ENCODE data around the gene PSRC1.
"Not testable (repeated sequence)": the region's sequence is repeated elsewhere in the genome, so short reads cannot be mapped to it uniquely, and the experiment has no call there.

Gene PSRC1

DNA sequence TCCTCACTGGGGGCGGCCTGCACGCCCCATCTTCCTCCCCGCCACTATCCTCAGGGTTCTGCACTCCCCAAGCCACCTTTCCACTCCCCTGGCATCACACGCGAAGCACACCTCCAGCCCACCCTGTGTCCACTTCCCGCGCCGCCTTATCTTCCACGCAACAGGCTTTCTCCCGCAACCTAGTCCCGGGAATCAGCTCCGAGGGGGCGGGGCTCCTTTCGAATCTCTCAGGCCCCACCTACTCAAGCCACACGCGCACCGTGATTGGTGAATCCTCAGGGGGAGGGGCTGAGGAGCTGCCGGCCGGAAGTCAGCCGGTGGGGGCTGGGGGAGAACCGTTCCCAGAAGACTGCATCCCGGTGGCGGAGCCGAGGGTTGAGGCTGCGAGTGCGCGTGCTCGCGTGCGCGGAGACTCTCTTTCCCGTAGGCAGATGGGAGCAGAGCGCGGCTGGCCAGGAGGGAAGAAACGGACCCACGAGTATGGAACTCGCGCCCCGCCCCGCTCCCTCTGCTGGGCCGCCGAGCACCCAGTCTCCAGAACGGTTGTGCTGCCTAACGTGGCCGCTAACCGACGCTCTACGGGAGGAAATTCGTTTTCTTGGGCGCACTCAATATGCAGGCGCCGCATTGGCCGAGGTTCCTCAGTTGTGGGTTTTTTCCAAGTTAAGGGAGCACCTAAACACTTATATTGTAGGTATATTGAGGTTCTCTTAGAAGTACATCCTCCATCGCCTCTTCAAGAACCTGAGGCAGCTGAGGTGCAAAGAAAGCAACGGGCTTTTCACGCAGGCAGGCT, at the start of gene PSRC1:
Gene PSRC1 (minus strand): TSS at position 194 of the 796 bp plus-strand sequence.
- DNase-seq, result peak; percentile 99

DNA sequence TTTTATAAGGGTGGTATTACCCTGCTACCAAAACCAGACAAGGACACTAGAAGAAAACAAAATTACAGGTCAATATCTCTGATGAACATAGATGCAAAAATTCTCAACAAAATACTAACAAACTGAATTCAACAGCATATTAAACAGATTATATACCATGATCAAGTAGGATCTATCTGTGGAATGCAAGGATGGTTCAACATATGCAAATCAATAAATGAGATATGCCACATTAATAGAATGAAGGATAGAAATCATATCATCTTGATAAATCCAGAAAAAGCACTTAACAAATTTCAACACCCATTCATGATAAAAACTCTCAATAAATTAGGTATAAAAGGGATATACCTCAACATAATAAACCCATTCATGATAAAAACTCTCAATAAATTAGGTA, 48.2 kb upstream of the PSRC1 start:
- peak; percentile 16 for DNase-seq

DNA sequence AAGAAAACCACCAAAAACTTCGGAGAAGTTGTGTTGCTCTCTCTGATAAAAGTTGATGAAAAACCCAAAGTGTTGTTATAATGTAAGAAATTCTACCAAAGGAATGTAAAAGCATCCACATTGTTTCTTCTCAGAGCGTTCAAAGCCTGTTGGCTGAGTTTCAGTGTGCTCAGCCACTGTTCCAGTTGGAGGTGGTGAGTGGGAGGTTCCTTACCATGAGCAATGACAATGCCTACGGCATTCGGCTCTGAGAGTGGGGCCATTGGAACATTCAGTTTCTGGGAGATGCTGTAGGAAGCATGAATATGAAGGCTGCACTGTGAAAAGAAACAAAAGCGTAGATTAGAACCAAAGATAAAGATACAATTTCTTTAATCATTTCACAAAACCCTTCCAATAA, 44.3 kb upstream of the PSRC1 start:
- no peak for DNase-seq

DNA sequence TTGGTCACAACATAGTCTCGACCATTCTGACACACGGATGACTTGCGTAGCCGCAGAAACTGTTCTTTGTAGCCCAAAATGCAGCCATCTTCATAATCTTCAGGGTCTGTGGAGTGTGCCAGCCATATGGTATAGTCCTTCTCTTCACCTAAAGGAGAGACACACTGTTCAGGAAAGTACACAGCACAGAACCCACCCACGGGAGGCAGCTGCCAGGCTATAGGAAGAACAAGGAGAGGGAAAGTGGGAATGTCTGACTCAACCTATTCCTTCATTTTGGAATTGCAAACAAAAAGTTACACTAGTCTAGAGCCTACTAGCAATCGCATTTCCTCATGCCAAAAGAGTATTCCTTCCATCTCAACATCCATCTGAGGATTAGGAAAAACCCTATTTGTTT, 40.0 kb upstream of the PSRC1 start:
- no peak for DNase-seq

DNA sequence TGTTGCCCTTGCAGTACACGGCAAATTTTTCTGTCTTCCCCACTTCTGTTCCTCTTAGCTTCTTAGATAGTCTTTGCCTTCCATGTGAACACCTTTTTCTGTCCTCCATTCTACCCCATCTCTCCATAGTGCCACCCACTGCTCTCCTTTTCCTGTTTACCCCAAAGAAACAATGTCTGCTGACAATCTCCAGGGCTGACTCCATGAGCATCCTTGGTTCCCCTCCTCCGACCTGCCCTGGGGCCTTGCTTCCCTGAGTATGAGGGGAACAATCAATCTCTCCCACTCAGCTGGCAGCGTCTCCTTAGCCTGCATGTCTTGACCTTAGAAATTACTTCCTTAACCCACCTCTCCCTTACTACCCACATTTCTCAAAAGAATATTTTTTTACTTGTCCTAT, 36.2 kb upstream of the PSRC1 start:
- DNase-seq, result no peak

DNA sequence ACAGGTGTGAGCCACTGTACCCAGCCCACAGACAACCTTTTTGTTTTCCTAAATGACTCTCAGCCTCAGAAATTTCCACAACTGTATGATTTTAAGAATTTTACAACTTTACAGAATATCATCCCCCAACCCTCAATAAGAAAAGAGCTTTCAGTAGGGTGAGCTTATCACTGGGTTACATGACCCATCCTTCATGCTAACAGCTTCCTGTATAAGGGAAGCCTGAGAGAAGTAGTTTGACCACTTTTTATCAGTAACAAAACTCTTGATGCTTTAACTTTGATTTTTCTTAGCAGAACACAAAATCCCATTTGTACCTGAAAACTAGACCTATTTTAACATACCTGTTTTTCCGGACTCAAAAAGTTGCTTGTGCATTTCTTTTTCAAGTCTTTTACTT, 33.6 kb upstream of the PSRC1 start:
- no peak for DNase-seq

DNA sequence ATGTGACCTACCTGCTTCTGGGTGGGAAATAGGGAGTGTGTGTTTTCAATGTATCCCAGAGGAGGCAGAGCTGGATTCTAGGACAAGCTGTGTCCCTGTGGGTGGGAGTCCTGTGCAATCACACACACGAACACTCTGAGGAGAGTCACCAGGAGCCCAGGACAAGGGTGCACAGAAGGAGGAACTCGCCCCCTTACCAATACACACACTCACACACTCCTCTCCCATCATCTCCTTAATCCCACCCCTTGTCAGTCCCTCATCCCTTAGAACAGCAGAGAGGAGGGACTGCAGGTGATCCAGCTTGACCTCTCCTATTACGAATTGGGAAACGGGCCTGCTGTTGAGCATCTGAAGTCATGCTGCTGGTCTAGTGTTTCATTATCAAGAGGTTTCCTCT, 32.3 kb upstream of the PSRC1 start:
- no peak for DNase-seq

DNA sequence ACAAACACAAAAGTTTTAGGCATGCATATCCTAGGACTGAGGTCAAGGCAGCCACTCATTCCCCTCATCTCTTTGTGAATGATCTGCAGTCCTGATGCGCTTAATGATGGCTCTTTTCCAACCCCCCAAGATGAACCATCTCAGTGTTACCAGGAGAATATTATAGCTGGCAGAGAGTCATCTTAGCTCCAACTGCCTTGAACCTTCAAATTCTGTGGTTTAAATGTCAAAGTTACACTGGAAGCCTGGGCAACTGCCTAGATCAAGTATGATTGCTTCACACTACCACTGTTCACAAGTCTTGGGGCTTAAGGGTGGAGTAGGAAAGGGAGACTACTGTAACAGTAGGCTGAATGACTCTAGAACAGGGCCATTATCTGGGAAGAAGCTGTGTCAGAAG, 31.9 kb upstream of the PSRC1 start:
- DNase-seq, result no peak

DNA sequence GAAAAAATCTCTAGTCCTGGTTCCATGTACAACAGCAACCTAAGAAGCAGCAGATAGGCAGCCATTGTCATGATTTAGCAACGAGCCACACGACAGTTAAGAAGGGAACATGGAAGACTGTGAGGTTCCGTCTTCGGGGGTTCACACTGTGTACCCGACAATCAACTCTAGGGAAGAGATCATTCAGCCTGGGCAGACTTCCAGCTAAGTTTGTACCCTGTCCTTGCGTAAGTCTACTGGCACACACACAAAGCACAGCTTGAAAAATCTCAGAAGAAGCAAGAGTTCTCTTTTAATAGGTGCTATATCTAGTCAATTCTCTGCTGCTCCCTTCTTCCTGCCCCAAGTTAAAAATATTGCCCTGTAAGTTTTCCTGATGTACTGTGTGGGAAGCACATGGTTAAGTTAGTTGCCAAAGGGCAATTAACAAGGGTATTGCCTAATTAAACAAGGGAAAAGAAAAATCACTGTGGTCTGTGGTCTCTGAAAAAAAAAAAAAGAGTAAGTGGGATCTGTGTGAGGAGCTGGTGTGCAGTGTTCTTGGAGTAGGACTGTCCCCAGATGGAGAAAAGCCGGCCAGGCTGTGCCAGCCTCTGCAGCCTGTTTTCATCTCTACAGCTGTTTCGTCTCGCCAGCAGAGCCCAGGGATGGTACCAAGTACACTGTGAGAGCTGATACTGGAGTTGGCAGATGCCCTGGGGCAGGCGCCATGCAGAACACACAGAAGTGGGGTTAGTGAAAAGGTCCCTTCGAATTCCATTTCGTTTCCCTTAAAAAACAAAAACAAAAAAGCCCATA, 30.2 kb upstream of the PSRC1 start:
- DNase-seq, result no peak

DNA sequence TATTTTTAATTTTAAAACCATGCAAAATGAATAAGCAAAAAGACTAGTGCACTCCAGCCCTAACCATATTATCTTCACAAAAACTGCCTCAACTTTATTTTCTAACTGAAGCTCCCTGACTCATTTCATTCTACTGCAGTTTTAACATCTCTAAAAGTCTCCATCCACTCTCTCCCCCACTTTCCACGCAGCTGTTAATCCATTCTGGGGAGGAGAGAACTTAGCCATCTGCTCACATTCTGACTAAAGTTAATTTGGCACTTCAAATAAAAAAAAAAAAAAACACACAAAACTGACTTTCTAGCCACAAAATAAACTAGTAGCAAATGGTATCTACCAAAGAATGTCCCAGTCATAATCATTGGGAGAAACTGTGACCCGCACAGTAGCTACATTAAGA, 29.3 kb upstream of the PSRC1 start:
- DNase-seq, result no peak

DNA sequence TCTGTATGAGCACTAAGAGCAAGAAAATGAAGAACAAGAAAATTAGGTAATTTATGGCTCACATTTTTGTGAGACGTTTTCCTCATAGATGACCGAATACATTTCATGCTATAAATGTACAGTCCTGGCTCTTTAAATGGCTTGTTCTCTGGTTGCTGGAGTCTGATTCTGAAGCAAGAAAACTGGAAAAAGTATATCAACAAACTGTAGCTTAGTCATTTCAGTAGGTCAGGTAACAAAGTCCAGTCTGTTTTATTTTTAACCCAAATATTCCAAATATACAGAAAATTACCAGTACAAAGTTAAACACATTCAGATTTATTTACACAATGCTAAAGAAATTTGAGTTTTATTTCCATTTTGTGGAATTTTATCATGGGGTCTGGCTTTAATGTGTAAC, 26.4 kb upstream of the PSRC1 start:
- no peak for DNase-seq

DNA sequence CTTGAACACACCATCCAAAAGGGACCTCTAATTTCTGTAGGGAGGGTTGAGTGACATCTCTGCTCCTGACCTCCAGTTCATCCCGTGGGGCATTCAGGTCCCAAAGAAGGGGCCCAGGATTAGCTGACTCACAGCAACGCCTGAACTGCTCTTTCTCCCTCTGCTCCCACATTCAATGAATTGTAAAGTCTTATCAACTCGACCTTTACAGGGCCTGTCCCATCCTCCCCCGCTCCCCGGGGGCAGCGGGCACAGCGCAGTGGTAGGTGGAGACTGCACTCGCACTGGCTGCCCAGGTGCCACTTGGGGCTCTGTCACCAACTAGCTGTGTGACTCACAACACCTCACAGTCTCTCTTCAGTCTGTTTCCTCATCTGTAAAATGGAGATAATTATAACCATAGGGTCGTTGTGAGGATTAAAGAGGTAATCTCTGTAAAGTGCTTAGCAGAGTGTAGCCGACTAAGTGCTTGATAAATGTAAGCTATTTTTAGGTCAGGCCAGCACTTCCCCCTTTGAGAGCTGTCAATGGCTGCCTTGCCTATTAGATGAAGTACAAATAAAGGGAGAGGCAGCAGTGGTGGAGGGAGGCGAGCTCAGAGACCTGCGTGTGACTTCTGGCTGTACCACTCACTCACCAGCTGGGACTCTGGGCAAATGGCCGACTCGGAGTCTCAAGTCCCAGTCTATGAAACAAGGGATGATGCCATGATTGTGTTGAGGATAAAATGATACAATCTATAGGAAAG, 24.5 kb upstream of the PSRC1 start:
- peak; percentile 27 for DNase-seq

DNA sequence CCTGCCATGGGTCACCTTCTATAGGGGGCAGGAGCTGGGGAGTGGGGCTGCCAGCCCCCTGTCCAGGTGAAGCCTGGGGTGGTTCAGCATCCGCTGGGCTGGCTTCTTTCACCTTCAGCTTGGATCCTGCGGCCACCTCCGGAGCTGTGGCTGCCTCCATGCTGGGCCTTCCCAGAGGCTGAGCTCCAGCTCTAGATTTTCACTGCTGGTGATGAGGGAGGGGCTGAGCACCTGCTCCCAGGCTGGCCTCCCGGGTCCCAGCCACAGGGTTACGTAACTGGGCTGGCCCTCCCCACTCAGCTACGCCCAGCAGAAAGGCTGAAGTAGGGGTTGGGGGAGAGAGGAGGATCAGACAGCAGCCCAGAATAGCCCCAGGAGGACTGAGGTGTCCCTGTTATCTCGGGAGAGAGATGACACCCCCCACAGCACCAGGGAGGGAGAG, 23.9 kb upstream of the PSRC1 start, which contains the start of gene MYBPHL:
Gene MYBPHL (minus strand): TSS at position 180 of the 442 bp plus-strand sequence. CDS start 20 bp downstream, at position 160.
- no peak for DNase-seq

DNA sequence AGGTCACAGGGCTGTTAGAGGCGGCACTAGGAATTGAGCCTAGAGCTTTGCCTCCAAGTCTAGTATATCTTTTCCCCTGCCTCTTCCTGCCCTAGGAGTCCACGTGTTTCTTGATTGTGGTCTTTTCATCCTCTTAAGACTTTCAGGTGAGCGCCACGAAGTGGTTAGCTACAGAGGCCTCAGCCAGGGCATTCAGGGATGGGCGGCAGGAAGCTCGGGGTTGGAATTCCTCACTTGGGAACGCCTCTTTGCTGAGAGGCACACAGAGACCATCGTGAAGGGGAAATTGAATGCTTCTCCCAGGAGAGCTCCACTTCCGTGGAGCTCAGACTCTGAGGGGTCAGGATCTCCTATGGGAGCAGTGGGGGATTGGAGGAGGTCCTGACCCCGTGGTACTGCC, 23.0 kb upstream of the PSRC1 start:
- not testable (repeated sequence) for DNase-seq

DNA sequence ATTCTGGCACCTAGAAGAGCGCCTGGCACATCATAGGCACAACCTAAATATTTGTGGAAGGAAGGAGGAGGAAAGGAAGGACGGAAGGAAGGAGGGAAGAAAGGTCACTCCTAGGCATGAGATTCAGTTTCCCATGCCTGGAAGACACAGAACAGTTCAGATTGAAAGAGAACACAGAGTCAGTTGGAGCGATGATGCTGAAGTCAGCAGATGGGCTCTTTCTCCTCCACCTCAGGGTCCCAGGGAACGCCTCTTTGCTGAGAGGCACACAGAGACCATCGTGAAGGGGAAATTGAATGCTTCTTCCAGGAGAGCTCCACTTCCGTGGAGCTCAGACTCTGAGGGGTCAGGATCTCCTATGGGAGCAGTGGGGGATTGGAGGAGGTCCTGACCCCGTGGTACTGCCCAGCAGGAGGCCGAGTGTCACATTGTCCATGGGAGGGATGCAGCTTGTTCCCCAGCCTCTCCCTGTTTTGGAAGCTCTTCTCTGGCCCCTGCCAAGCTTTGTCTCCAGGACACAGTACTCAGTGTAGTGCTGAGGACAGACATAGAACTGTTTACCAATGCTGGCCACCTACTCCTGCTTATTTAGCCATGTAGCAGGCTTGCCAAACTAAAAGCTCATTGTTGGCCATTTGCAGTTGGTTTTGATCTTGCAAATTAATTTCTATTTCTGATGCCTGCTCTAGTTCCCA, 21.4 kb upstream of the PSRC1 start:
- peak; percentile 17 for DNase-seq

DNA sequence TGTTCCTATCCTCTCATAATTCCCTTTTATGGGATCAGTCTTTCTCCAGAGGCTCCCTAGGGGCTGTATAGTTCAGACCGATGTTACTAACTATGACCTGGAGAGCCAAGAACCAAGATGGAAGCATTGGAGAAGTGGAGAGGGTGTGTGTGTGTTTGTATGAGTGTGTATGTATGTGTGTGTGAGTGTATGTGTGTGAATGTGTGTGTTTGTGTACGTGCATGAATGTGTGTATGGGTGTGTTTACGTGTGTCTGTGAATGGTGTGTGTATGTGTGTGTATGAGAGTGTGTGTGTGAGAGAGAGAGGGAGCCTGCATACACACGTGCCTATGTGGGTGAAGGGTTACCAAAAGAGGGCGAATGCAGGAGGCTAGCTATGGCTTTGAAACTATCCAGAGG, 18.9 kb upstream of the PSRC1 start:
- no peak for DNase-seq

DNA sequence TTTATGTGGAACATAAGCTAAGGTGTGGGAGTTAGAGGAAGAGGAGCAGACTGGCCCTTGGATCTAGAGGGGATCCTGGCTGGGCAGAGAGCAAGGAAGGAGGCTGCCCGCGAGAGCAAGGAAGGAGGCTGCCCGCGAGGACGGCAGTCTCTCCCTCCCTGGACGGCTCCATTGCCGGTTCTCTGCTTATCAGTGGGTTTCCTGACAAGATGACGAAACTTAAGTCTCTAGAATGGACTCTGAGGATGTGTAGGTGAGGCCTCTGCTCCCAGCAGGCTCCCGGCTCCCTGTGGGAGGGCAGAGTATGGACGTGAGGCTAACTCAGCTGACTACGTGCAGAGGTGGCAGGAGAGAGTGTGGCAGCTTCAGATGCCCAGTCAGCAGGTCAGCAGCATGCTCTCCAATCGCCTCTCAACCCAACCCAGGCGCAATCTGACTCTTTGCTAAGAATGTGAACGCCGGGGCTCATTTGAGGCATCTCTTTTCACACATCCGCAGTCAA, 17.8 kb upstream of the PSRC1 start:
- no peak for DNase-seq

DNA sequence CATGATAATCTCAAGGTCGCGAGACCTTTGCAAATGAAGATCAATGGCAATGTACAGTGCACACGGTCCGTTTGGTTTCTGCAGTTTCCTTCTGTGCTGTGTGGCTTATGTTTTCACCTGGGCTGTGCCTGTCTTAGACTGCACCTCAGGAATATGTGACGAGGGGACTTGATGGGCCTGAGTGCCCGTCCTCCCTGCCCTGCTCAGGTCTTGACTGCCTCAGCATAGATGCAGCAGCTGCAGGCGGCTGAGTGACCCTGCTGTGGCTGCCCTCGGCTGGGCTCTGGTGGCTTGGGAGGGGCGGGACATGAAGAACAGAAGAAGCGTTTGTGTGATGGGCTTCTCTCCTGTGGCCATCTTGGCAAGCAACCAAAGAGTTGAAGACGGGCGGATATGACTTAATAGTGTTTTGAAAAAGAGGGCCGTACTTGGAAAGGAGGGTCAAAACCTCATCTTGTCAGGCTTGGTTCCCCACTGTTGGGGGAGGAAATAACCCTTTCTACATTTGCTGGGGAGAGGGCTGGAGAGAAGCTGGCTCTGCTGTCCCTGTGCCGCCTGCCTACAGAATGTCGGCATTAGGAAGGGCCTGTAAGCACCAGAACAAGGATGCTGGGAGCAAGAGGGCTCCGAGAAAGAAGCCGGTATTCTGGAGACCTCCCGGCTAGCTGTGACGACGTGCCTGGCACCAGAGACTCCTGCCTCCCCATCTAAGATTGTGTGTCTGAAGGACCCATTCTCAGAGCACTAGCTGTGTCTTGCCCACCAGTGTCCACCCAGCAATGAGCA, 16.8 kb upstream of the PSRC1 start:
- peak; percentile 56 for DNase-seq

DNA sequence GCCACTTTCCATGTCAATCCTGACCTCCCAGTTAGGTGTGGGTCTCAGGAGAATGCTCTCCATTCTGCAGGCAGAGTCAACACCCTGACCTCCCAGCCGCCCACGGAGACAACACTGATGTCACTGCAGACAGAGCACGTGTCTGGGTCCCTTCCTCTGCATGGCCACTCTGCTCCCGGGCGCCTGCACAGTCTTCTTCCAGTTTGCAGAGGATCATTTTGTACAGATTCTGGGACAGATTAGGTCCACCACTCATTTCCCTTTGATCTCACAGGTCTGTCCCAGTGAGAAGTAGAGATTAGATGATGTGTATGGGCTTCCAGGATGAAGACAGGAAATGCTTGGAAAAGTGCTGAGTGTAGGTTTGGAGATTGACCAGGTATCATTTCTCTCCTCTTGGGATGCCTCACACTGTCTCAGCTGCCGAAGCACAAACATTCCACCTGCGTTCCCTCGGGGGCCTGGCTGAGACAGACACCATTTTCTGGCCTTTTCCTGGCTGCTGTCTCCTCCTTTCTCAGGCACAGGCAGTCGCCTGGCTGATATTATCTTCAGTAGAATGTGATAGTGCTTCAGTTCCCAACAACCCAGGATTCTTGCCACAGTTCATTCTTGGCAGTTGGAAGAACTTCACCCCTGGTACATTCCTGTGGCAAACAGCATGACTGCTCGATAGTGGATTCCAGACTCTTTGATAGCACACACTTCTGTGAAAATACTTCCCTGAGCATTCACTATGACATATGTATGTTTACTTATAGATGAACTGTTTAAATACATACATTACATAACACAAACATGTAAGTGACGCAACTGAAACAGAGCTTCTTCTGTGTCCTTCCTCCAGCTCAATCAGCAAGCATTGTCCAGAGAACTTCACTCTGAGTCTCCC, 16.0 kb upstream of the PSRC1 start:
- DNase-seq, result peak; percentile 56

DNA sequence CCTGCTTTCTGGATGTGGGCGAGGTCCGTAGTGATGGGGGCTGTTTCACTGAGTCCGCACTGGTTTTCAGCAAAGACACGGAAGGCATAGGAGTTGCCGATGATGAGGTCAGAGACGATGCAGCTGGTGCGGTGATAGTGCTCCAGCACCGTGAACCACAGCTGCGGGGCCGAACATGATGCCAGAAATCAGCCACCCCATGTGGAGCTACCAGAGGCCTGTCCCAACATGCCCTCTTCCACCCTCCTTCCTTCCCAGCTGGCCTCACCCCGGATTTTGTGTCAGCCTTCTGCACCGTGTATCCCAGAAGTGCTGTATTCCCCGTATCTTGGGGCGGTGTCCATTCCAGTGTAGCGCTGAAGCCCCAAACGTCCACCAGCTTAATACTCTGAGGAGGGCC, 13.8 kb upstream of the PSRC1 start:
- DNase-seq, result no peak
